Upper lobe of left lung (tissue), 4 donors: ENCODE measurements around the gene RBFOX2.

Source experiments
- EP300 ChIP-seq, 4 donors: sonication (generic); formaldehyde crosslinking; IDR thresholded peaks; one replicate each; pipeline ENCODE4 v1.5.1; 2017; ENCODE audit warnings: antibody characterized with exemption in 4 of 4, control low read depth in 2 of 4
- TF ChIP-seq, protein P1 (sequence below), 6 experiments: fragments of 450-650 bp in 4 of 6; fragments of 200-600 bp in 2 of 6; sonication (generic) in 2 of 6; IDR thresholded peaks; one replicate each; pipeline ENCODE4 v1.5.1; 2016 to 2019; ENCODE audit warnings: antibody characterized with exemption in 6 of 6

DNA sequence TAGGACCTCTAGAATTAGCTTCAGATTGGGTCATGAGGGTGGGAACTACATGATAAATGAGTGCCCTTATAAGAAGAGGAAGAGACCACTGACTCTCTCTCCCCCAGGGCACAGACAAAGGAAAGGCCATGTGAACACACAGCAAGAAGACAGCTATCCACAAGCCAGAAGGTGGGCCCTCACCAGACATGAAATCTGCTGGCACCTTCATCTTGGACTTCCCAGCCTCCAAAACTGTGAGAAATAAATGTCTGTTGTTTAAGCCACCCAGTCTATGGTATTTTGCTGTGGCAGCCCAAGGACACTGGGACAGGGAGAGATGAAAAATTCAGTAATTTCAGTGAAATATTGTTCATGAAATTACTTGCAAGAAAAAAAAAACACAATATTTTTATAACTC is 5.9 kb downstream of the RBFOX2 start:
- TF ChIP-seq, protein P1, sequence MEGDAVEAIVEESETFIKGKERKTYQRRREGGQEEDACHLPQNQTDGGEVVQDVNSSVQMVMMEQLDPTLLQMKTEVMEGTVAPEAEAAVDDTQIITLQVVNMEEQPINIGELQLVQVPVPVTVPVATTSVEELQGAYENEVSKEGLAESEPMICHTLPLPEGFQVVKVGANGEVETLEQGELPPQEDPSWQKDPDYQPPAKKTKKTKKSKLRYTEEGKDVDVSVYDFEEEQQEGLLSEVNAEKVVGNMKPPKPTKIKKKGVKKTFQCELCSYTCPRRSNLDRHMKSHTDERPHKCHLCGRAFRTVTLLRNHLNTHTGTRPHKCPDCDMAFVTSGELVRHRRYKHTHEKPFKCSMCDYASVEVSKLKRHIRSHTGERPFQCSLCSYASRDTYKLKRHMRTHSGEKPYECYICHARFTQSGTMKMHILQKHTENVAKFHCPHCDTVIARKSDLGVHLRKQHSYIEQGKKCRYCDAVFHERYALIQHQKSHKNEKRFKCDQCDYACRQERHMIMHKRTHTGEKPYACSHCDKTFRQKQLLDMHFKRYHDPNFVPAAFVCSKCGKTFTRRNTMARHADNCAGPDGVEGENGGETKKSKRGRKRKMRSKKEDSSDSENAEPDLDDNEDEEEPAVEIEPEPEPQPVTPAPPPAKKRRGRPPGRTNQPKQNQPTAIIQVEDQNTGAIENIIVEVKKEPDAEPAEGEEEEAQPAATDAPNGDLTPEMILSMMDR (IDR thresholded peaks at IDR 0.05), result no peak
- TF ChIP-seq EP300 (IDR thresholded peaks at IDR 0.05), result no peak
